MM.1S (cell line): ENCODE measurements around the gene ADRA2C.

Source experiments
- DNase-seq: peaks from one replicate; pipeline ENCODE4 v3.0.0-alpha.2; 2015
- H2AFZ ChIP-seq: fragments of 300-600 bp; sonication (generic); 2 replicates; pipeline ENCODE4 v1.6.0; 2016; ENCODE audit warnings: antibody characterized with exemption, low read length
- H3F3A ChIP-seq: fragments of 300-600 bp; sonication (generic); 2 replicates; pipeline ENCODE4 v1.6.1; 2016; ENCODE audit warnings: mild to moderate bottlenecking, antibody characterized with exemption, low read length, moderate library complexity, mixed read lengths; ENCODE audit not compliant: insufficient read depth
- H3K27ac ChIP-seq: fragments of 300-600 bp; sonication (generic); 2 replicates; pipeline ENCODE4 v1.5.1; 2016; ENCODE audit warnings: mild to moderate bottlenecking, low read length
- H3K27me3 ChIP-seq: fragments of 300-600 bp; sonication (generic); replicated peaks from 2 replicates; pipeline ENCODE4 v1.6.0; 2016; ENCODE audit warnings: low read length; ENCODE audit not compliant: insufficient read depth
- H3K36me3 ChIP-seq: fragments of 300-600 bp; sonication (generic); replicated peaks from 2 replicates; pipeline ENCODE4 v1.6.1; 2016; ENCODE audit warnings: mild to moderate bottlenecking, low read length, mixed read lengths; ENCODE audit not compliant: insufficient read depth
- H3K4me1 ChIP-seq: fragments of 300-600 bp; sonication (generic); 2 replicates; pipeline ENCODE4 v1.6.1; 2016; ENCODE audit warnings: low read length, mixed read lengths
- H3K4me2 ChIP-seq: fragments of 300-600 bp; sonication (generic); 2 replicates; pipeline ENCODE4 v1.6.0; 2016; ENCODE audit warnings: low read depth, low read length
- H3K4me3 ChIP-seq: fragments of 300-600 bp; sonication (generic); 2 replicates; pipeline ENCODE4 v1.5.1; 2016; ENCODE audit warnings: low read length, mixed read lengths
- H3K79me2 ChIP-seq: fragments of 300-600 bp; sonication (generic); 2 replicates; pipeline ENCODE4 v1.6.1; 2016; ENCODE audit warnings: mixed run types, low read length, mixed read lengths
- H3K9ac ChIP-seq: fragments of 300-600 bp; sonication (generic); 2 replicates; pipeline ENCODE4 v1.6.1; 2016; ENCODE audit warnings: low read length, mixed read lengths
- H3K9me2 ChIP-seq: fragments of 300-600 bp; sonication (generic); replicated peaks from 2 replicates; pipeline ENCODE4 v1.6.1; 2016; ENCODE audit warnings: mild to moderate bottlenecking, low read length, mixed read lengths; ENCODE audit not compliant: insufficient read depth
- H3K9me3 ChIP-seq: fragments of 300-600 bp; sonication (generic); replicated peaks from 2 replicates; pipeline ENCODE4 v1.6.1; 2016; ENCODE audit warnings: mild to moderate bottlenecking, low read length, mixed read lengths; ENCODE audit not compliant: insufficient read depth
- H4K20me1 ChIP-seq: fragments of 300-600 bp; sonication (generic); 2 replicates; pipeline ENCODE4 v1.6.1; 2016; ENCODE audit warnings: mild to moderate bottlenecking, low read length, moderate library complexity, mixed read lengths; ENCODE audit not compliant: insufficient read depth
- EZH2 ChIP-seq: fragments of 300-600 bp; sonication (generic); optimal IDR thresholded peaks from 2 replicates; pipeline ENCODE3; 2017; ENCODE audit warnings: low read depth, mild to moderate bottlenecking, antibody characterized with exemption, low read length, mixed read lengths
- EZH2phosphoT487 ChIP-seq: fragments of 300-600 bp; sonication (generic); IDR thresholded peaks from 2 replicates; pipeline ENCODE4 v1.6.1; 2018; ENCODE audit warnings: antibody characterized with exemption, low read length
- TF ChIP-seq, protein P1 (sequence below): fragments of 300-600 bp; sonication (generic); IDR thresholded peaks from 2 replicates; pipeline ENCODE4 v1.5.1; 2016; ENCODE audit warnings: antibody characterized with exemption, low read length, mixed read lengths

The ADRA2C gene

DNA sequence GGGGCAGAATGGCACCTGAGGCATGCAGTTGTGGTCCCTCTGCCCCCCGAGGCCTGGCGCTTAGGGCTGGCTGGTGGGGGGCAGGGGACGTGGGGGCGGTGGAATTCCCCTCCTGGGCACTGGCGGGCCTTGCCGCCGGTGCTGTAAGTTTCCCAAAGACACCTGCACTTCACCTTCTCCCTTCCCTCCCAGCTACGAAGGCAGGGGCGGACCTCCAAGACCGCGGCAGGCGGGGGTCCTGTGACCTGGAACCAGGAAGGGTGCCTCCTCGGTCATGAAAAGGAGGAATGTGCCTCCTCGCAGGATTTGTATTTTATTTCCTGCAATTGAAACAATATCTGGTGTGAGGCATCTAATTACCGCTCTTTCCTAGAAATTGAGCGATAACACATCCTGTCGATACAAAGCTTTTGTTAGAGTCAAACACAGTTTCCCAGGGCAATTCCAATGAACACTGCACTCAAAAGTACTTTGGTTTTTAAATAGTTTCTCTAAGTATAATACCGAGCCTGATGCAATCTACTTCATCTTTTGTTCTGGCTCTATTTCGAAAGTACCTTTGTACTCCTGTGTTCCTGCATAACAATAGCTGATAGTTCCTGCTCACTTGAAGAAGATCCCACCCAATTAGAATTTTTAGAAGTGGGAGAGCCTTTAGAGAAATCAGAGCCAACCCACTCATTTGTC lies 12.3 kb upstream of the ADRA2C start:
- H3K36me3 ChIP-seq: no peaks in the 10 kb centered on the region
- H3K9me3 ChIP-seq: no peaks in the 10 kb centered on the region
- no peak overlapping the region for H3K4me3 ChIP-seq

DNA sequence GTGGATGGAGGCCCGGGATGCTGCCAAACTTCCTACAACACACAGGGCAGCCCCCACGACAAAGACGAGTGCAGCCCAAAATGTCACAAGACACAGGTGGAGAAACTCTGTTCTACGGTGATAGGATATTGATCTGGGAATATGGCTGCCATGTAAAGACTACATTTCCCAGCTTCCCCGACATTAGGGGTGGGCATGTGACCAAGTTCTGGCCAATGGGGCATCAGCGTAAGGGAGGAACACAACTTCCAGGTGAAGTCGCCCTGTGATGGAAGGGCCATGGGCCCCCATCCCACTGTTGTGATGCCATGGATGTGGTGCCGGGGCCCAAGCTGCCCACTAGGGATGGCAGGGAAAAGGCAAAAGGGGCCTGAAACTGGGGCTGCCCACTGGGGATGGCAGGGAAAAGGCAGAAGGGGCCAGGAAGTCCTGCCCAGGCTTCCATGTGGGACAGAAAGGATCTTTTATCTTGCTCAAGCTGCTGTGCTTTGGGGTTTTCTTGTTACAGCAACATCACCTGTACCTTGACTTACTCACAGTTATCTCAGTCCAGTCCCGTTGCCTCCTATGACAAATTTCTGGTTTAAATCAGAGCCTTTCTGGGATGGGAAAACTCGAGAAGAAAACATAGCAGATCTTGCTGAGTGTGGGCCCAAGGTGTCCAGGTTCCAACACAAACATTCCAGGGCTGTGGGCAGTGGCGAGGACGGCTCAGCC lies 9.7 kb upstream of the ADRA2C start:
- Histone ChIP-seq H3K4me2 (no peak overlapping the region), H2AFZ (no peak overlapping the region)
- no peak for TF ChIP-seq EZH2phosphoT487
- TF ChIP-seq, protein P1, sequence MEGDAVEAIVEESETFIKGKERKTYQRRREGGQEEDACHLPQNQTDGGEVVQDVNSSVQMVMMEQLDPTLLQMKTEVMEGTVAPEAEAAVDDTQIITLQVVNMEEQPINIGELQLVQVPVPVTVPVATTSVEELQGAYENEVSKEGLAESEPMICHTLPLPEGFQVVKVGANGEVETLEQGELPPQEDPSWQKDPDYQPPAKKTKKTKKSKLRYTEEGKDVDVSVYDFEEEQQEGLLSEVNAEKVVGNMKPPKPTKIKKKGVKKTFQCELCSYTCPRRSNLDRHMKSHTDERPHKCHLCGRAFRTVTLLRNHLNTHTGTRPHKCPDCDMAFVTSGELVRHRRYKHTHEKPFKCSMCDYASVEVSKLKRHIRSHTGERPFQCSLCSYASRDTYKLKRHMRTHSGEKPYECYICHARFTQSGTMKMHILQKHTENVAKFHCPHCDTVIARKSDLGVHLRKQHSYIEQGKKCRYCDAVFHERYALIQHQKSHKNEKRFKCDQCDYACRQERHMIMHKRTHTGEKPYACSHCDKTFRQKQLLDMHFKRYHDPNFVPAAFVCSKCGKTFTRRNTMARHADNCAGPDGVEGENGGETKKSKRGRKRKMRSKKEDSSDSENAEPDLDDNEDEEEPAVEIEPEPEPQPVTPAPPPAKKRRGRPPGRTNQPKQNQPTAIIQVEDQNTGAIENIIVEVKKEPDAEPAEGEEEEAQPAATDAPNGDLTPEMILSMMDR: no peak
- TF ChIP-seq EZH2: no peak

More for the DNA sequence above, 12.3 kb upstream of the ADRA2C start:
- Histone ChIP-seq H3K4me1 (no peaks in the 10 kb centered on the region), H3K27me3 (peaks cover 99% of the 10 kb centered on the region), H3K9me2 (no peaks in the 10 kb centered on the region), H3F3A (no peaks in the 10 kb centered on the region), H3K27ac (no peak overlapping the region), H3K79me2 (no peaks in the 10 kb centered on the region), H3K4me2 (no peak overlapping the region), H3K9ac (no peak overlapping the region), H4K20me1 (no peaks in the 10 kb centered on the region), H2AFZ (no peak overlapping the region)
- DNase-seq: no peak
- TF ChIP-seq EZH2: no peak
- TF ChIP-seq, protein P1: no peak
- no peak for TF ChIP-seq EZH2phosphoT487

GRCh38 chr4:3759236-3759635 lies 6.9 kb upstream of the ADRA2C start:
- H3K4me3 ChIP-seq: no peak overlapping the region
- no peaks in the 10 kb centered on the region for H3K36me3 ChIP-seq
- no peaks in the 10 kb centered on the region for H3K4me1 ChIP-seq
- H3K9me2 ChIP-seq: no peaks in the 10 kb centered on the region
- no peaks in the 10 kb centered on the region for H4K20me1 ChIP-seq
- H3K9ac ChIP-seq: no peak overlapping the region
- peaks cover 69% of the 10 kb centered on the region for H3K27me3 ChIP-seq
- H3K27ac ChIP-seq: no peak overlapping the region
- TF ChIP-seq EZH2 (no peak), EZH2phosphoT487 (no peak)
- TF ChIP-seq, protein P1: no peak
- no peak for DNase-seq
- no peaks in the 10 kb centered on the region for H3K9me3 ChIP-seq
- no peaks in the 10 kb centered on the region for H3F3A ChIP-seq
- H3K79me2 ChIP-seq: no peaks in the 10 kb centered on the region
- no peak overlapping the region for H3K4me2 ChIP-seq
- no peak overlapping the region for H2AFZ ChIP-seq

More for the DNA sequence above, 9.7 kb upstream of the ADRA2C start:
- no peaks in the 10 kb centered on the region for H3K79me2 ChIP-seq
- DNase-seq: no peak
- H3K27me3 ChIP-seq: peaks cover 96% of the 10 kb centered on the region
- no peak overlapping the region for H3K9ac ChIP-seq
- H3K9me3 ChIP-seq: no peaks in the 10 kb centered on the region
- no peaks in the 10 kb centered on the region for H3K36me3 ChIP-seq
- no peak overlapping the region for H3K27ac ChIP-seq
- no peaks in the 10 kb centered on the region for H3K4me1 ChIP-seq
- H3K4me3 ChIP-seq: no peak overlapping the region
- no peaks in the 10 kb centered on the region for H4K20me1 ChIP-seq
- H3K9me2 ChIP-seq: no peaks in the 10 kb centered on the region
- no peaks in the 10 kb centered on the region for H3F3A ChIP-seq
